Thoracic aorta (tissue), 2 donors: ENCODE measurements around the gene LZTFL1. TPM values are rescaled to one million over a fixed set of nuclear protein-coding genes. Genes with fewer than 3 reads are reported as not detected.

Source experiments
- ATAC-seq: fragments of 150-250 bp; one replicate; pipeline ENCODE4 v1.8.0; 2017; ENCODE audit warnings: low read depth; ENCODE audit not compliant: insufficient number of reproducible peaks, low FRiP score
- DNase-seq: peaks from one replicate; pipeline ENCODE4 v3.0.0-alpha.2; 2020; ENCODE audit warnings: low spot score
- H3K27ac ChIP-seq, 2 donors: fragments of 200-600 bp; sonication (generic); 1 replicate in 1 of 2; 2 replicates in 1 of 2; pipeline ENCODE4 v1.5.1; 2016; ENCODE audit warnings: mild to moderate bottlenecking in 2 of 2, moderate library complexity in 2 of 2
- H3K27me3 ChIP-seq: fragments of 200-600 bp; sonication (generic); replicated peaks from 2 replicates; pipeline ENCODE4 v1.6.0; 2016; ENCODE audit warnings: mild to moderate bottlenecking; ENCODE audit not compliant: insufficient read depth
- H3K36me3 ChIP-seq: fragments of 200-600 bp; sonication (generic); one replicate; pipeline ENCODE4 v1.5.1; 2016
- H3K4me1 ChIP-seq, 2 donors: fragments of 200-600 bp; sonication (generic); 1 replicate in 1 of 2; 2 replicates in 1 of 2; pipeline versions ENCODE4 v1.5.1 to v1.6.0; 2016; ENCODE audit warnings: low read depth in 2 of 2, mild to moderate bottlenecking in 1 of 2; ENCODE audit not compliant: control insufficient read depth in 1 of 2
- H3K4me3 ChIP-seq: fragments of 200-600 bp; sonication (generic); 2 replicates; pipeline ENCODE4 v1.5.1; 2016; ENCODE audit warnings: mild to moderate bottlenecking
- H3K9me3 ChIP-seq: fragments of 200-600 bp; sonication (generic); 2 replicates; pipeline ENCODE4 v1.5.1; 2016
- CTCF ChIP-seq: fragments of 200-600 bp; sonication (generic); IDR thresholded peaks from one replicate; pipeline ENCODE4 v1.5.1; 2019; ENCODE audit warnings: antibody characterized with exemption
- total RNA-seq, 2 donors: library from RNA; depleted of rRNA; stranded (reverse); fragments of >200 nt; gene quantifications; one replicate each; pipeline versions ENCODE4 v1.1.0 to v1.2.3, GENCODE V29; 2016

Gene LZTFL1
- total RNA-seq, 2 donors from 2014 or later, result 22.7 to 30.9 TPM

- Histone ChIP-seq H3K4me3 (no peak overlapping the region), H3K27ac (no peak overlapping the region), H3K36me3 (no peaks in the 10 kb centered on the region), H3K27me3 (no peaks in the 10 kb centered on the region), H3K4me1 (no peaks in the 10 kb centered on the region), H3K9me3 (no peaks in the 10 kb centered on the region)
- TF ChIP-seq CTCF, result no peak
- no peak for ATAC-seq
- no peak for DNase-seq
These were observed 36.2 kb upstream of the LZTFL1 start for GRCh38 chr3:45878124-45878523.

DNA sequence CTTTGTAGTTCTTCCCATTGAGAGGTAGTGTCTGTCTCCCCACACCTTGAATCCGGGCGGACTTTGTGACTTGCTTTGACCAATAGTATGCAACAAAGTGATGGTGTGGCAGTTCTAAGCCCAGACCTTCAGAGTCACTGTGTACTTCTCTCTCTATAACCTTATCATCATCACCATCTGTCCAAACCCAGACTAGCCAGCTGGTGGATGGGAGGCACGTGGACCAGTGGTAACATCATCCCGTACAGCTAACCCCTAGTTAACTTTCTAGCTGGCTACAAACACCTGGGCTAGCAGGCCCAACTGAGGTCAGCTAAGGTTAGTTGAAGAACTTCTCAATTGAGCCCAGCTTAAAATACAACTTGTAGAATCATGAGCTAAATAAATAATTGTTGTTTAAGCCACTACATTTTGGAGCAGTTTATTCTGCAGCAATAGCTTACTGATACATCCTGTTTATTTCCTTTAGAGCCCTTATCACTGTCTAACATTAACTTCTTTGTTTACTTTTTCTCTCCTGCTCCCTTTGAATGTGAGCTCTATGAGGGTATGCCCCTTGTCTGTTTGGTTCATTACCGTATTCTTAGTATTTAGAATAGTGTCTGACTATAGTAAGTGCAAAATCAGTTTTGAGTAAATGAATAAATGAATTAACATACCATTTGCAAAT is 32.9 kb upstream of the LZTFL1 start:
- H3K9me3 ChIP-seq, result no peaks in the 10 kb centered on the region
- no peak for DNase-seq
- ATAC-seq, result no peak
- no peaks in the 10 kb centered on the region for H3K27me3 ChIP-seq
- no peak overlapping the region for H3K27ac ChIP-seq
- H3K36me3 ChIP-seq, result no peaks in the 10 kb centered on the region
- TF ChIP-seq CTCF, result no peak
- H3K4me3 ChIP-seq, result no peak overlapping the region
- H3K4me1 ChIP-seq, result no peaks in the 10 kb centered on the region

DNA sequence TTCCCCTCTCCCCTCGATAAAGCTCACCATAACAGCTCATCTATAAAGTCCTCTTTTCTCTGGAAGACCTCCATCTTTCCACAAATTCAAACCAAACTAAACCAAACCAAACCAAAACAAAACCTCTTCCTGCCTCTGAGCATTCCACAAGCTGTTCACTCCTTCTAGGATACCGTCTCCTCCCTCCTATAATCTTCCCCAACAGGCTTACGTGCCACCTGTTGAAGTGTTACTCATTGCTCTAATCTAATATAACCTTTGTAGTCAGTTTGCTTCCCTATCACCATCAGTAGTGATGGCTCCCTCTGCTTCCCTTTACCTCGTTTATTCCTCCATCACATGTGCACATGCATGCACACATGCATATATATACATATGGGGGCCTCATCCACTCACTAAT is 31.7 kb upstream of the LZTFL1 start:
- no peak for DNase-seq

DNA sequence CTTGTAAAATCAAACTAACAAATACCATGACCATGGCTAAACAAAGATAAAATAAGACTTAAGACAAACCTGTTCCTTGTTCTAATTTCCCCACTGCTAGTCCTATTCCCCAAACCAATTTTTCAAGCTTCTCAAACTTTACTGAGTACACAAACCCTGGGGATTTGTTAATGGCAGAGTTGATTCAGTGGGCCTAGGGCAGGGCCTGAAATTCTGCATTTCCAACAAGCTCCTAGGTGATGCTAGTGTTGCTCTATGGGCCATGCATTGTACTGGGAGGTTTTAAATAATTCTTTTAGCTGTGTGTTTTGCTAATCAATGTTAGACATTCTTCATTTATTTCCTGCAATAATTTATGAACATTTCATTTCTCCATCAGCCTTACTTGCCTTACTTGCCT is 31.1 kb upstream of the LZTFL1 start:
- Histone ChIP-seq H3K4me3 (no peak overlapping the region), H3K4me1 (no peaks in the 10 kb centered on the region), H3K9me3 (no peaks in the 10 kb centered on the region), H3K27ac (no peak overlapping the region), H3K36me3 (no peaks in the 10 kb centered on the region), H3K27me3 (no peaks in the 10 kb centered on the region)
- no peak for DNase-seq
- no peak for TF ChIP-seq CTCF
- no peak for ATAC-seq

More for the DNA sequence above, 31.7 kb upstream of the LZTFL1 start:
- Histone ChIP-seq H3K27ac (no peak overlapping the region), H3K9me3 (no peaks in the 10 kb centered on the region), H3K36me3 (no peaks in the 10 kb centered on the region), H3K4me3 (no peak overlapping the region), H3K27me3 (no peaks in the 10 kb centered on the region), H3K4me1 (no peaks in the 10 kb centered on the region)
- no peak for TF ChIP-seq CTCF
- ATAC-seq, result no peak

DNA sequence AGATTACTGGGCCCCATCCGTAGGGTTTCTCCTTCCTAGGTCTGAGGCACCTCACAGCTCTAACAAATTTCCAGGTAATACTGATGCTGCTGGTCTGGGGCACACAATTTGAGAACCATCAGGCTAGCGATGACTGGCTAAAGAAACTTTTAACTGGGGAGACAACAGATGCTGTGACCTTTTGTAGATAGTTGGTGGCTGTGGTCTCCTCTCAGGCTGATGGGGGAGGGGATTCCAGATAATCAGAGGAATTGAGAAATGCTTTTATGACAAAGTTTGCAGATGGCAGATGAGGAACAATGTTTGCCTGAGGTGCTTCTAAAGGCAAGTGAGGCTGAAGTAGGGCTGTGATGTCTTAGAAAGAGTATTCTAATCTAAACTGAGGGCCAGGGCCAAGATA is 30.6 kb upstream of the LZTFL1 start:
- ATAC-seq, result no peak
- no peaks in the 10 kb centered on the region for H3K36me3 ChIP-seq
- no peaks in the 10 kb centered on the region for H3K9me3 ChIP-seq
- no peaks in the 10 kb centered on the region for H3K27me3 ChIP-seq
- DNase-seq, result no peak
- no peak overlapping the region for H3K27ac ChIP-seq
- H3K4me1 ChIP-seq, result no peaks in the 10 kb centered on the region
- TF ChIP-seq CTCF, result no peak
- H3K4me3 ChIP-seq, result no peak overlapping the region
